Vagina (tissue), 2 donors: ENCODE results near the gene NHSL2. TPM values are rescaled to one million over a fixed set of nuclear protein-coding genes. Genes with fewer than 3 reads are reported as not detected.

Experiments used
- DNase-seq, 2 donors: peaks; one replicate each; pipeline ENCODE4 v3.0.0-alpha.2; 2017; ENCODE audit errors: extremely low spot score in 2 of 2
- H3K27ac ChIP-seq: fragments of 200-600 bp; sonication (generic); one replicate; pipeline ENCODE4 v1.5.1; 2019
- H3K27me3 ChIP-seq: fragments of 200-600 bp; sonication (generic); one replicate; pipeline ENCODE4 v1.5.1; 2019
- H3K36me3 ChIP-seq, 2 donors: fragments of 200-600 bp; sonication (generic); one replicate each; pipeline ENCODE4 v1.5.1; 2017 to 2019
- H3K4me1 ChIP-seq: fragments of 200-600 bp; sonication (generic); one replicate; pipeline ENCODE4 v1.5.1; 2019
- H3K4me3 ChIP-seq, 2 donors: fragments of 200-600 bp; sonication (generic); 1 replicate in 1 of 2; 2 replicates in 1 of 2; pipeline ENCODE4 v1.5.1; 2016 to 2019
- H3K9me3 ChIP-seq: fragments of 200-600 bp; sonication (generic); one replicate; pipeline ENCODE4 v1.5.1; 2019
- CTCF ChIP-seq, 3 experiments: fragments of 450-650 bp in 2 of 3; fragments of 200-600 bp in 1 of 3; sonication (generic) in 1 of 3; IDR thresholded peaks; one replicate each; pipeline ENCODE4 v1.5.1; 2017 to 2019; ENCODE audit warnings: antibody characterized with exemption in 3 of 3, mild to moderate bottlenecking in 2 of 3, moderate library complexity in 2 of 3
- POLR2A ChIP-seq, 2 donors: fragments of 450-650 bp; IDR thresholded peaks; one replicate each; pipeline ENCODE4 v1.6.1; 2017; ENCODE audit warnings: antibody characterized with exemption in 2 of 2, mild to moderate bottlenecking in 2 of 2, moderate library complexity in 2 of 2
- POLR2AphosphoS5 ChIP-seq, 2 donors: sonication (generic); formaldehyde crosslinking; IDR thresholded peaks; one replicate each; pipeline ENCODE4 v1.9.0; 2017; ENCODE audit warnings: antibody characterized with exemption in 2 of 2, mild to moderate bottlenecking in 2 of 2, low read depth in 1 of 2; ENCODE audit not compliant: insufficient read depth in 1 of 2
- intact Hi-C: fragments of 100-400 bp; cut with DNase I; formaldehyde crosslinking; loops from one replicate; pipeline ENCODE4 v1.15.1; 2023
- total RNA-seq: library from RNA; depleted of rRNA; stranded (reverse); fragments of >200 nt; gene quantifications from one replicate; pipeline ENCODE4 v1.2.3, GENCODE V29; 2016

NHSL2 gene
- total RNA-seq, 1 donor from 2014 or later, result 12.3 TPM

- H3K4me1 ChIP-seq, result peaks cover 20% of the 10 kb centered on the region
- no peak overlapping the region for H3K27ac ChIP-seq
- no peaks in the 10 kb centered on the region for H3K27me3 ChIP-seq
- no peaks in the 10 kb centered on the region for H3K36me3 ChIP-seq
- no peak for DNase-seq
- TF ChIP-seq POLR2A (IDR thresholded peaks at IDR 0.05), result no peak
- TF ChIP-seq POLR2AphosphoS5 (IDR thresholded peaks at IDR 0.05; ENCODE audit: insufficient read depth in 1 of 2, low read depth in 1 of 2), result no peak
- TF ChIP-seq CTCF (IDR thresholded peaks at IDR 0.05), result no peak
- intact Hi-C loops, result no loop called here
- H3K9me3 ChIP-seq, result no peaks in the 10 kb centered on the region
- no peak overlapping the region for H3K4me3 ChIP-seq
Observed at GRCh38 chrX:72045552-72046277, 135.1 kb downstream of the NHSL2 start.

- no peak overlapping the region for H3K27ac ChIP-seq
- no peak for DNase-seq
- intact Hi-C loops, result no loop called here
Observed at GRCh38 chrX:72046447-72046846, 135.8 kb downstream of the NHSL2 start.

GRCh38 chrX:72048510-72049455 is 138.1 kb downstream of the NHSL2 start:
- Histone ChIP-seq H3K27me3 (no peaks in the 10 kb centered on the region), H3K4me1 (peaks cover 12% of the 10 kb centered on the region), H3K27ac (no peak overlapping the region), H3K9me3 (no peaks in the 10 kb centered on the region), H3K36me3 (no peaks in the 10 kb centered on the region), H3K4me3 (no peak overlapping the region)
- no peak for TF ChIP-seq POLR2A (IDR thresholded peaks at IDR 0.05)
- no peak for DNase-seq
- intact Hi-C loops, result no loop called here

More at GRCh38 chrX:72046447-72046846, 135.8 kb downstream of the NHSL2 start:
- H3K9me3 ChIP-seq, result no peaks in the 10 kb centered on the region
- peaks cover 12% of the 10 kb centered on the region for H3K4me1 ChIP-seq
- H3K27me3 ChIP-seq, result no peaks in the 10 kb centered on the region
- H3K36me3 ChIP-seq, result no peaks in the 10 kb centered on the region
- TF ChIP-seq POLR2A (IDR thresholded peaks at IDR 0.05) (no peak), CTCF (IDR thresholded peaks at IDR 0.05) (no peak), POLR2AphosphoS5 (IDR thresholded peaks at IDR 0.05; ENCODE audit: insufficient read depth in 1 of 2, low read depth in 1 of 2) (no peak)
- no peak overlapping the region for H3K4me3 ChIP-seq

- Histone ChIP-seq H3K4me1 (peaks cover 12% of the 10 kb centered on the region), H3K36me3 (no peaks in the 10 kb centered on the region), H3K9me3 (no peaks in the 10 kb centered on the region), H3K27me3 (no peaks in the 10 kb centered on the region), H3K27ac (no peak overlapping the region), H3K4me3 (no peak overlapping the region)
- DNase-seq, result no peak
- intact Hi-C loops, result no loop called here
- no peak for TF ChIP-seq POLR2AphosphoS5 (IDR thresholded peaks at IDR 0.05; ENCODE audit: insufficient read depth in 1 of 2, low read depth in 1 of 2)
- TF ChIP-seq CTCF (IDR thresholded peaks at IDR 0.05), result no peak
- TF ChIP-seq POLR2A (IDR thresholded peaks at IDR 0.05), result no peak
Observed at GRCh38 chrX:72050011-72050410, 139.4 kb downstream of the NHSL2 start.

GRCh38 chrX:72051589-72051988 is 140.9 kb downstream of the NHSL2 start:
- H3K27me3 ChIP-seq, result no peaks in the 10 kb centered on the region
- DNase-seq, result no peak
- no peaks in the 10 kb centered on the region for H3K9me3 ChIP-seq
- H3K4me1 ChIP-seq, result no peaks in the 10 kb centered on the region
- intact Hi-C loops, result no loop called here
- TF ChIP-seq POLR2A (IDR thresholded peaks at IDR 0.05), result no peak
- no peak for TF ChIP-seq POLR2AphosphoS5 (IDR thresholded peaks at IDR 0.05; ENCODE audit: insufficient read depth in 1 of 2, low read depth in 1 of 2)
- TF ChIP-seq CTCF (IDR thresholded peaks at IDR 0.05), result no peak
- H3K27ac ChIP-seq, result no peak overlapping the region
- H3K36me3 ChIP-seq, result no peaks in the 10 kb centered on the region
- no peak overlapping the region for H3K4me3 ChIP-seq
